ENCODE measurements around the gene SUV39H2. TPM values are rescaled to one million over a fixed set of nuclear protein-coding genes. Genes with fewer than 3 reads are reported as not detected.

SUV39H2 gene
- total RNA-seq, 1 donor from 2014 or later, result 112 TPM

- Histone ChIP-seq H3F3A (ENCODE audit: low read depth) (no peaks in the 10 kb centered on the region), H3K9me3 (ENCODE audit: low read depth) (no peaks in the 10 kb centered on the region), H3K36me3 (no peaks in the 10 kb centered on the region), H4K20me1 (ENCODE audit: low read depth) (no peaks in the 10 kb centered on the region), H3K4me2 (no peak overlapping the region), H3K27ac (no peak overlapping the region), H3K9ac (no peak overlapping the region), H3K4me1 (no peaks in the 10 kb centered on the region), H2AFZ (replicated peaks) (no peak overlapping the region), H3K27me3 (no peaks in the 10 kb centered on the region), H3K4me3 (no peak overlapping the region), H3K79me2 (ENCODE audit: low read depth) (no peaks in the 10 kb centered on the region)
- Mint-ChIP-seq H3K4me3 (no peak overlapping the region), H3K27ac (no peak overlapping the region), H3K4me1 (no peaks in the 10 kb centered on the region), H3K27me3 (ENCODE audit: insufficient read depth, low read depth) (peaks cover 4% of the 10 kb centered on the region), H3K36me3 (peaks cover 12% of the 10 kb centered on the region), H3K9me3 (no peaks in the 10 kb centered on the region)
- TF ChIP-seq EZH2phosphoT487 (IDR thresholded peaks at IDR 0.05), result no peak
- no peak for TF ChIP-seq CTCF (IDR thresholded peaks at IDR 0.05)
- DNase-seq (ENCODE audit: low spot score), result no peak
These were observed 66.4 kb downstream of the SUV39H2 start for GRCh38 chr10:14945108-14945507.

DNA sequence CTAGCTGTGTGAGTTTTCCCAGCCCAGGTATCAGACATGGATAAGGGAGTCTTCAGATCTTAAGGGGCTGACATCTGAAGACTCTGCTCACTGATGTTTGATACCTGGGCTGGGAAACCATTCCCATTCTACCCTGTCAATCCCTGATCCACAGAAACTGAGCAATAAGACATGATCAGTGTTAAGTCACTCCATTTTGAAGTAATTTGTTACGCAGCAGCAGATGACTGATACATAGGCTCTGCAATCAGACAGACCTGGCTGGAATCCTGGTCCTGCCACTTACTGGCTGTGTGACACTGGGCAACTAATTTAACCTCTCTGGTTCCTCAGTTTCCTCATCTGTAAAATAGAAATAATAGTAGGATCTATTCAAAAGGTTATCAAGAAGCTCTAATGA lies 68.6 kb downstream of the SUV39H2 start:
- no peak for DNase-seq (ENCODE audit: low spot score)
- Histone ChIP-seq H3K4me2 (no peak overlapping the region), H3K27me3 (no peaks in the 10 kb centered on the region), H3K4me1 (no peaks in the 10 kb centered on the region), H2AFZ (replicated peaks) (no peak overlapping the region), H3K9me3 (ENCODE audit: low read depth) (no peaks in the 10 kb centered on the region), H3K27ac (no peak overlapping the region), H4K20me1 (ENCODE audit: low read depth) (no peaks in the 10 kb centered on the region), H3F3A (ENCODE audit: low read depth) (no peaks in the 10 kb centered on the region), H3K4me3 (no peak overlapping the region), H3K9ac (no peak overlapping the region), H3K36me3 (no peaks in the 10 kb centered on the region), H3K79me2 (ENCODE audit: low read depth) (peaks cover 15% of the 10 kb centered on the region)
- Mint-ChIP-seq H3K36me3 (peaks cover 12% of the 10 kb centered on the region), H3K27ac (no peak overlapping the region), H3K4me3 (no peak overlapping the region), H3K9me3 (no peaks in the 10 kb centered on the region), H3K4me1 (peaks cover 6% of the 10 kb centered on the region), H3K27me3 (ENCODE audit: insufficient read depth, low read depth) (peaks cover 4% of the 10 kb centered on the region)
- TF ChIP-seq EZH2phosphoT487 (IDR thresholded peaks at IDR 0.05) (no peak), EZH2 (IDR thresholded peaks at IDR 0.05) (no peak), CTCF (IDR thresholded peaks at IDR 0.05) (no peak)

DNA sequence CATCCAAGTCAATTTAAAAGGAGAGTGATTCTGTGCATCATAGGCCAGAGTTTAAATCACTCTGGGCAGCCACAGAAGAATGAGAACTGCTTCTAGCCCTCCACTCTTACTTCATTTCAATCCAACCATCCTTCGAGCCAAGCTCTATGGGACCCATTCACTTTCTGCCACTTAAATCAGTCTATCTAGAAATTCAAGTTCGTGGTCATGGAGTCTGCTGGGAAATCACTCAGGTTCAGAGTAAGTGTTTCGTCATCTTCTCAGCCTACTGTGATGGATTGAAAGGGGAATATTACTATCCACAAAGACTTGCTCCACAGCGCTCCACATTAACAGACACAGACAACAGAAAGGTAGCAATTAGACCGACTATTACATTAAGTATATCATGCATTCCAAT lies 70.6 kb downstream of the SUV39H2 start:
- Histone ChIP-seq H4K20me1 (ENCODE audit: low read depth) (peaks cover 6% of the 10 kb centered on the region), H3K36me3 (no peaks in the 10 kb centered on the region), H3K9ac (no peak overlapping the region), H3K4me1 (peaks cover 5% of the 10 kb centered on the region), H3K4me3 (no peak overlapping the region), H3K27ac (no peak overlapping the region), H3K4me2 (no peak overlapping the region), H2AFZ (replicated peaks) (no peak overlapping the region), H3F3A (ENCODE audit: low read depth) (peaks cover 17% of the 10 kb centered on the region), H3K9me3 (ENCODE audit: low read depth) (no peaks in the 10 kb centered on the region), H3K79me2 (ENCODE audit: low read depth) (peaks cover 20% of the 10 kb centered on the region), H3K27me3 (no peaks in the 10 kb centered on the region)
- H3K36me3 Mint-ChIP-seq, result peaks cover 12% of the 10 kb centered on the region
- DNase-seq (ENCODE audit: low spot score), result no peak
- no peak overlapping the region for H3K27ac Mint-ChIP-seq
- TF ChIP-seq EZH2phosphoT487 (IDR thresholded peaks at IDR 0.05) (no peak), EZH2 (IDR thresholded peaks at IDR 0.05) (no peak), CTCF (IDR thresholded peaks at IDR 0.05) (no peak)
- H3K27me3 Mint-ChIP-seq (ENCODE audit: insufficient read depth, low read depth), result peaks cover 4% of the 10 kb centered on the region
- H3K4me3 Mint-ChIP-seq, result no peak overlapping the region
- H3K4me1 Mint-ChIP-seq, result peaks cover 17% of the 10 kb centered on the region
- no peaks in the 10 kb centered on the region for H3K9me3 Mint-ChIP-seq
